ENCODE results near the gene PIP5K1B. TPM values are rescaled to one million over a fixed set of nuclear protein-coding genes. Genes with fewer than 3 reads are reported as not detected.

PIP5K1B gene
- polyA plus RNA-seq, 4 donors, result 7.6 to 8.5 (median 8.0) TPM

DNA sequence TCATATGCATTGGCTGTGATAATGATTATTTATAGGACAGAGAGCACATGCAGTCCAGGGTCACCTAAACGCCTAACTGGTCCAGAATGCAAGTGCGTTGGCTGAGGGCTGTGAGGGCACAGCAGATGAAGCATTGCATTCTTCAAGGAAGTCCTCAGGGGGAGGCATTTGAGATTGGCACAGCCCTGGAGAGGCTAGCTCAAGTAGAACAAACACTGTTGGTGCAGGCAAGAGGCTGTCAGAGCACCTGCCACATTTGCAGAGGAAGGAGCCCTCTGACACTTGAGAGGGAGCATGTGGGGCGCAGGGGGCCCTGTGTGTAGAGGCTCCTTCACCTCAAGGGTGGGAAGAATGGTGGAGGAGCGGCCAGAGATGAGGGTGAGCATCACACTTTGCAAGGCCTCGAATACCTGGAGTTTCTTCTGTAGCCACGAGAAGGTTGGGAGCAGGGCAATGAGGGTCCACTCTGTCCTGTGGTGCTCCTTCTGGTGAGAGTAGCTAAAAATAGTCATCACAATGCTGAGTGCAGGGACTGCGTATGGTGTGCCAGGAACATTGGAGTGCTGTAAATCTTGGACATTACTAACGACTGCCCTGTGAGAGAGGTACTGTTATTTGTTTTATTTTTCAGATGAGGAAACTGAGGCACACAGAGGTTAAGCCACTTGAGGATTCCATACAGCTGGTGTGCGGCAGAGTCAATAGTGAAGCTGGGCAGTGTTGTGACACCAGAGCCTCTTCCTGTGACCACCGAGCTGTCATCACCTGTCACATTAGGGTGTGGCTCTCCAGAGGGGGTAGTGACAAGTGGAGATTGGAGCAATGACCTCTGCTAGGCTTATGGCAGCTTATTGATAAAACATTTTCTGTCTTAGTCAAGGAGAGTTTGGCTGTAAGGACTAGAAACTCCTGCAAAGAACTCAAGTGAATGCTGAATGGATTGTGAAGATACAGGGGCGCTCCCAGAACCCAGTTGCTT lies 100.2 kb downstream of the PIP5K1B start:
- DNase-seq (ENCODE audit: low read depth in 4 of 4, low spot score in 3 of 4), result no peak

DNA sequence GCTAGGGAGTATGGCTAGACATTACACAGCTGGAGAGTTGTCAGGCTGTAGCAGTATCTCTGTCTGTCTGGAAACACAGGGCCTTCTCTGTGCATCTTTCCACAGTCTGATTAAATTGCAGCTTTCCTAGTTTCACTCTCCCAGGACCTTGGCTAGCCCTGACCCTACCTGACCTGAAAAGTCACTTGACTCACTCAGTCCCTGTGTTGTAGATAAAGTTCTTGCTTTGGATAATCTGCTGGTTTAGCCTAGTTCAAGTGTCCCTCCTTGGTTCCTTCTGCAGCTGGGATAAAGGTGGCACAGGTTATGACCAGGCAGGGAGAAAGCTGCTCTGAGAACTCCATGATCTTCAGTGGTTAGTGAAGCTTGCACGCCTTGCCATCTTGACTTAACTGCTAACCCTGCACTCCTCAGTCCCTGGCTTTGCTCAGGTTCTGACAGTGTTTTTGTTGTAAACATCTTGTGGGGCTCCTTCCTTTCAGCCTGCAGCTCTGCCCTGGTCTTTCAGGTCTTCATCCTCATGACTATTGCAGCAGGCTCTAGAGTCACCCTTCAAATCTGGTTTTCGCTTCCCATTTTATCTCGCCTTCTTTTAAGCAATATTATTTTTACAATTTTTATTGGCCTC lies 101.0 kb downstream of the PIP5K1B start:
- no peak for DNase-seq (ENCODE audit: low read depth in 4 of 4, low spot score in 3 of 4)

DNA sequence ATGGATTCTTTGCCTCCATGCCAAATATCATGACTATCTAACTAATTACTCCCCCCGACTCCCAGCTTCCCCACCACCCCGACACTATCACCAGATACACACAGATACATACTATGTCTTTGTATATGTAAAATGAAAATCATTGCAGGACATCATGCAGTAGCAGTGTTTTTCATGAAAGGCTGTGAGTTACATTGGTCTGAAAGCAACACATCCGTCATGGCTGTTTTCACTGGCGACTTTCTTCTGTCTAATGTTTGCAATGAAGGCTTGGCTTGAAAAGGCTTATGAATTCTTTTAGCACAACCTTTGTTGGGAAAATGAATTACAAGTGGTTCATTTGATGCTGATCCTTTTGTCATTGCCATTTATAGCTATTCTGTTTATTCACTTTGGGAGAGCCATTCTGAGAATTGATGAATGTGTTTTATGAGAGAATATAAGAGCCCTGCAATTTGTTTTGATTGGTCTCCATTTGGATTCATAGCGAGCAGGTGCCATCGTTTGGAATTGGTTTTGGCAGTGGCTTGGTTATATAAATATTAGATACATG lies 103.4 kb downstream of the PIP5K1B start:
- no peak for DNase-seq (ENCODE audit: low read depth in 4 of 4, low spot score in 3 of 4)

DNA sequence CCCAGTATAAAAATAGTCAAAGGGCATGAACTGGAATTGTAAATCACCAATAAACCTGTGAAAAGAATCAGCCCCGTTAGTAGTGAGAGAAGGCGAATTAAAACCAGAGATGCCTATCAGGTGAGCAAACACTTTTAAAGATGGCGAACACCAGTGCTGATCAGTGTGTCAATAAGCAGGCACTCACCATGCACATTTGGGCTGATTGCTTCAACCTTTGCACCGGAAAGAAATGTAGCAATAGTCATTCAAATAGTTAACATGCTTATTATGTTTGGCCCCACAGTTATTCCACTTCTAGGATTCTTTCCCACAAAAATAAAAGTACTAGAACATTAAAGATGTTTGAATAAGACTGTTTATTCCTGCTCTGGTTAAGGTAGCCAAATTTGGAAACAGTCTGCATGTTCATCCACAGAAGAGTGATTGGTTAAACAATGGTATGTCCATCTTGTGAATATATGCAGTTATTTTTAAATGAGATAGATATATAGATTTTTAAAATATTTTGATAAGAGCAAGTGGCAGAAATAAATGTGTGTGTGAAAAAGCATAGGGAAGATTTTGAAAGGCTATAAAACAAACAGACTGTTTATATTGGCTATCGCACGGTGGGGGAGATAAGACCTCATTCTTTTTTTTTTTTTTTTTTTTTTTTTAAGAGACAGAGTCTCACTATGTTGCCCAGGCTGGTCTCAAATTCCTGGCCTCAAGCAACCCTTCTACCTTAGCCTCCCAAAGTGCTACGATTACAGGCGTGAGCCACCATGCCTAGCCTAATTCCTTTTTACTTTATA lies 112.2 kb downstream of the PIP5K1B start:
- no peak for DNase-seq (ENCODE audit: low read depth in 4 of 4, low spot score in 3 of 4)

DNA sequence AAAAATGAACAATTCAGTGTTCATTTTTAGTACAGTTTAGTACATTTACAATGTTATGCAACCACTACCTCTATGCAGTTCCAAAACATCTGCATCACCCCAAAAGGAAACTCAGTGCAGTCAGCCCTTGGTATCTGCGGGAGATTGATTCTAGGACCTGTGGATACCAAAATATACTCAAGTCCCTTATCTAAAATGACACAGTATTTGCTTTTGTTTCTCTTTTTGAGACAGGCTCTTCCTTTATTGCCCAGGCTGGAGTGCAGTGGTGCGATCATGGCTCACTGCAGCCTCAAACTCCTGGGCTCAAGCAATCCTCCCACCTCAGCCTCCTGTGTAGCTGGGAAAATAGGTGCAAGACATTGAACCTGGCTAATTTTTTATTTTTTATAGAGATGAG lies 114.0 kb downstream of the PIP5K1B start:
- DNase-seq (ENCODE audit: low read depth in 4 of 4, low spot score in 3 of 4), result no peak

DNA sequence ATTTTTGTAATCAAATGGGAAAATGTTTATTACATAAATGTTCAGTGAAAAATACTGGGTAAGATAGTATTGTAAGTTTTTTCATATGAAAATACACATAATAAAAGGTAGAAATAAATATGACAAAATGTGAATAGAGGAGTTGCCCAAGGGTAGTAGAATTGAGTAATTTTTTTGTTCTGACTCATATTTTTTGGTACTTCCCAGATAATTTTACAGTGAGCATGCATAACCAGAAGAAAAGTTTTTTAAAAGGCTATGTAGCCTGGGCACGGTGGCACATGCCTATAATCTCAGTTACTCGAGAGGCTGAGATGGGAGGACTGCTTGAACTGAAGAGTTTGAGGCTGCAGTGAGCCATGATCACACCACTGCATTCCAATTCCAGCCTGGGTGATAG lies 116.9 kb downstream of the PIP5K1B start:
- DNase-seq (ENCODE audit: low read depth in 4 of 4, low spot score in 3 of 4), result no peak

DNA sequence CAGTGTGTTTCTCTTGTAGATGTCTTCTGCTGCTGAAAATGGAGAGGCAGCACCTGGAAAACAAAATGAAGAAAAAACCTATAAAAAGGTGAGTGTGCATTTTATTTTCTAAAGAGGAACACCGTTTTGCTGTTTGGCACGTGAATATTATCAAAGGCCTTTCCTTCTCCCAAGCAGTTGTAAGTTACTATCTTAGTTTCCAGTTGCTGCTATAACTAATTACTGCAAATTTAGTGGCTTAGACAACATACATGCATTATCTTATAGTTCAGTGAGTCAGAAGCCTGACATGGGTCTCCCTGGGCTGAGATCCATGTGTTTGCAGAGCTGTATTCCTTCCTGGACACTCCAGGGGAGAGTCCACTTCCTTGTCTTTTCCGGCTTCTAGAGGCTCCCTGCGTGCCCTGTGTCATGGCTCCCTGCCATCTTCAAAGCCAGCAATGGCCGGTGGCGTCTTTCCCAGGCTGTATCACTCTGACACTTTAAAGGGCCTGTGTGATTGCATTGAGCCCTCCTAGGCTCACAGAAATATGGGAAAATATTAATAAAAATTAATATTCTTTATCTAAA lies 117.6 kb downstream of the PIP5K1B start:
- no peak for DNase-seq (ENCODE audit: low read depth in 4 of 4, low spot score in 3 of 4)

DNA sequence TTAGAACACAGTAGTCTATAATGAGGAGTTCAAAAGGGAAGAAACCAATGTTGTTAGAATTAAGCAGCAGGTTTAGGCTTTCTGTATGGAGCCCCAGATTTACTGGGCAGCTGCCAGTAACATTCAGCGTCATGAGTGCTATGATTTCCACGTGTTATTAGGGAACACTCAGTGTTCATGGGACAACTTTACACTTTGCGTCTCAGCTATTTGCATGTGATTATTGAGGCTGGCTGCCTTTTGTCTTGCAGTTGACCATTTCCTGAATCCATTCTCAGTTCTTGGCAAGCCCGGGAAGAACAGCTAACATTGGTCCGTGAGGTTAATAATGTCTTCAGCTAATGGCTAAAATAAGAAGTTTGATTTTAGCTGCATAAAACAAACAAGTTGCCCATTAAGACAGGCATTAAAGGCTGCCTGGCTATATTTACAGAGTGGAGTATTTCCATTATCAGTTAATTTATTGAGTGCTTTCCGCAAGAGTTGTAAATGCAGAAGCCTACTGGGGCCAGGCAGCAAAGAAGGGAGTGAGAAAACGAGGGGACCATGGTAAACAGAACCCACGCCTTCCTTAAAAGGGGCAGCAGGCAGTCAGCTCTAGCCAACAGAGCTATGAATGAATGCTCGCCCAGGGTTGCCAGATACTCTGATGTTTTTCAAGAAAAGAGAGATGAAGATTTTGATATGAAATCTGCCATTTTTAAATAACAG lies 120.9 kb downstream of the PIP5K1B start:
- no peak for DNase-seq (ENCODE audit: low read depth in 4 of 4, low spot score in 3 of 4)

DNA sequence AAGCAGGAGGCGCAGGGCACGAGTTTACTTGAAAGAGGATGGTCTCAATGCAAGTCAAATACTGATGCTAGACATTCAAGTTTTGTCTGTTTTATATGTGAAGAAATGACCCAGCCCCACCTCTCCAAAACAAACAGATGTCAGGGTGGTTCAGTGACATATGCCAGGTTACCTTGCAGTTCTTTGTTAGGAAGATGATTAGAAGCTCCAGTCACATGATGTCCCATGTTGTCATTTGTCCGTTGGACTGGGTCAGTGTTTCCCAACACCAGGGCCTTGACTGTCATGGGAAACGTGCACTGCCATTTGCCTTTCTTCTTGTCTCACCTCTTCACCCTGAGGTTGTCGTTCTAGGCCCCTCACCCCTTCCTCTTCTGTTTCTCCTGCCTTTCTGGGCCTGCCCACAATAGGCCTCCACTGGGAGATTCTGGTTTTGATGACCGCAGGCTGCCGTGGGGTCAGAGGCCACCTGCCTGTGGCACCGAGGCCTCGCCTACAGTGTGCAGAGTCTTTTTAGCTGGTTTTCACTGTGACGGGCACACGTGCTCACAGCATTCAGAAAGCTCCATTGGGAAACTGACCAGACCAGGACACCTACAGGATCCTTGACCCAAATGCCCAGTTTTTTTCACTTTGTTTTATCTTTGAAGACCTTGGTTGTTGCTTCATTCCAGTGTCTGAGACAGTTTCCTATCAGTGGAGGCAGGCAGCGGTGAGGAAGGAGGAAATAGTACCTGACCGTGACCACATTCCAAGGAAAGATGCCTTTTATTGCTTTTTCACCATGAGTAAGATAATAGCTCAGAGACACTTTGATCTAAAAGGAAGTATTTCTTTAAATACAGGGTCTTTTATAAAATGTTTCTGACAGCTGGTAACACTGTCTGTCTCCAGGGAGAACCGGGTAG lies 123.1 kb downstream of the PIP5K1B start:
- DNase-seq (ENCODE audit: low read depth in 4 of 4, low spot score in 3 of 4), result no peak

DNA sequence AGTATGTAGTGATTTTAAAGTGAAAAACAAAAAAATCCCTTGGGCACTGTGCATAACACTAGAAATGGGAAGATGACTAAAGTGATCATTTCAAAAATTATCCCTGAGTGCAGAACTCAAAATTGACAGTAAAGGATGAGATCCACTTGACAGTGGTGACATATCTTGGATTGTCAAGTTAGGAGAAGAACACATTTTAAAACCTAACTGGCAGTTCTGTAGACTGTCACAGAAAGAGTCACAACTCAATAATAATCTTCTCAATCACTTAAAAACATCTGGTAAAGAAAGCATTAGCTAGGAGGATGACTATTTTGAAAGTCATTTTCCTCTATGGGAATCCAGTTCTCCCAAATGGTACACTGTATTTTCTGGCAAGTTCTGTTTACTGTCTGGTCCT lies 127.1 kb downstream of the PIP5K1B start:
- no peak for DNase-seq (ENCODE audit: low read depth in 4 of 4, low spot score in 3 of 4)

DNA sequence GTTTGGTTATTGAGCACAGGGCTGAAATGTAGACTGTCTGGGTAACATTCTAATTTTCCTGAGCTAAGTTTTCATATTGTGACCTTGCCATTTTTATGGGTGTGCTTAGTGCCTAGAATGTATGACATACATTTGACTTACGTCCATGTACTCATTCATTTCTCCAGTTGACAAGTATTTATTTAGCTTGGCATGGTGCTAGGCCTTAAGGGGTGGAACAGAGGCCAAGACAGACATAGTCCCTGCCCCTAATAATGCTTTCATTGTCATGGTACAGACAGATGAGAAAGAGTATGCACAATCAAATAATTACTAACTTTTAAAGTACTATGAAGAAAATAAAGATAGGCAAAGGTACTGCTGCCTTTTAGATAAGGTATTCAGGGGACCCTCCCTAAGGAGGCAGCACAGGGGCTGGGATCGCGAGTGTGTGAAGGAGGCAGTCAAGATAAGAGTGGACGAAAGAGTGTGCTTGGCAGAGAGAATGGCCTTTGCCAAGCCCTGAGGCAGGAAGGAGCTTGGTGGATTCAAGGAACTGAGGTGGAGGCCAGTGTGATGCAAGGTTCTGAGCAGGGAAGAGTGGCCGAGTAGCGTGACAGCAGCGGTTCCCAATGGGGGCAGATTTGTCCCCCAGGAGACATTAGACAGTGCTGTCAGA lies 128.0 kb downstream of the PIP5K1B start:
- DNase-seq (ENCODE audit: low read depth in 4 of 4, low spot score in 3 of 4), result no peak

DNA sequence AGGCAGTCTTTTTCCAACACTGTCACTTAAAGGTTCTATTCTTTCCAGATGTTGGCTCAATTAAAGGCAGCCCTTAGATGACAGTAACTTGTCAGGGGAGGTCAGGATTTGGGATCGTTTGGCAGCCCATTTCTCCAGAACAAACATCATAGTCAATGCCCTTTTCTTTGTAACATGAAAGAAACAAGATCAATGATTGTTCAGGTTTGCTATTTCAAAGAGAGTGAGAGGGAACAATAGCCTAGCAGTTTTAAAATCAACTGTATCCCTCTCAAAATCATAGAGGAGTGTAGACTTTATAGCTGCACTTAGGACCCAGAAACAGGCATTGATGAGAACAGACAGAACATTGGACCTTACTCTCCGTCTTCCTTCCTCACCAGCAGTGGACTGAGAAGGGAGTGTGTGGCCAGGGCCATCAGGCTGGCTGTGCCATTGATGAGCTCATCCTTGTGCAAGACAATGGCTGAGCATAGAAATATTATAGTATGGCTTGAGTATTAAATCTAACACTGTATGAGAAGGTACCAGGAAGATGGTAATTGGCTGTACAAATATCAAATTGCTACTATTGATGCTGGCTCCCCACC lies 130.0 kb downstream of the PIP5K1B start:
- DNase-seq (ENCODE audit: low read depth in 4 of 4, low spot score in 3 of 4), result no peak

DNA sequence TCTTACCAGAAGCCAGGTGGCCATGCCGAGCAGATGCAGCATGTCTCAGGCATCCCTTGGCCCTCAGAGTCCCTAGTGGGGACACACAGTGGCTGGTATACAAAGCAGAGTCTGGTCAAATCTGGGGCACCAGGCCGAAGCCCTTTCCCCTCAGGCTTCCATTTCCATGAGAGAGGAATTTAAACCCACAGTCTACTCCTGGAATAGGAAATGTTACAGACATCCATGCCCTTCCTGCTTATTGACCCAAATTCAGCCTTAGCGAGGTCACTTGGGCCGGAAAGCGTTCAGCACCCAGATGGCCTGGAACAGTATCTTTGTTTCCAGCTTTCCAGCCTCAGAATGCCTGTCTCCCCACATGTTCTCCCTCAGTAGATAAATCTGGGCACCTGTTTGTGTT lies 131.7 kb downstream of the PIP5K1B start:
- DNase-seq (ENCODE audit: low read depth in 4 of 4, low spot score in 3 of 4), result no peak

DNA sequence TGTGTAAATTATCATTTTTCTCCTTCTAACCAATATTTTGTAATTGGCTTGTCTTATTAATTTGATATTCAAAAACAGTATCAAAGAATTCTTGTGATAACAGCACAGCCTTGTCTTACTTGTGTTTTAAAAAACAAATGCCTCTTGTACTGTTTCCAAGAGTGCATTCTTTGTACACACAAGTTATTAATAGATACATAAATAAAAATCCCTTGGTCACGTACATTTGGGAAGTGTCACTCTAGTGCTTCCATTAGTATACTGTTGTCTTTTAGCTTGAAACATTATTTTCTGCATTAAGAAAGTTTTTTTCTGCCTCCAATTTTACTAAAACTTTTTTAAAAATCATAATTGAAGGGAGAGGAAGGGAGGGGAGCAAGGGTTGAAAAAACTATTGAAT lies 133.2 kb downstream of the PIP5K1B start:
- no peak for DNase-seq (ENCODE audit: low read depth in 4 of 4, low spot score in 3 of 4)

DNA sequence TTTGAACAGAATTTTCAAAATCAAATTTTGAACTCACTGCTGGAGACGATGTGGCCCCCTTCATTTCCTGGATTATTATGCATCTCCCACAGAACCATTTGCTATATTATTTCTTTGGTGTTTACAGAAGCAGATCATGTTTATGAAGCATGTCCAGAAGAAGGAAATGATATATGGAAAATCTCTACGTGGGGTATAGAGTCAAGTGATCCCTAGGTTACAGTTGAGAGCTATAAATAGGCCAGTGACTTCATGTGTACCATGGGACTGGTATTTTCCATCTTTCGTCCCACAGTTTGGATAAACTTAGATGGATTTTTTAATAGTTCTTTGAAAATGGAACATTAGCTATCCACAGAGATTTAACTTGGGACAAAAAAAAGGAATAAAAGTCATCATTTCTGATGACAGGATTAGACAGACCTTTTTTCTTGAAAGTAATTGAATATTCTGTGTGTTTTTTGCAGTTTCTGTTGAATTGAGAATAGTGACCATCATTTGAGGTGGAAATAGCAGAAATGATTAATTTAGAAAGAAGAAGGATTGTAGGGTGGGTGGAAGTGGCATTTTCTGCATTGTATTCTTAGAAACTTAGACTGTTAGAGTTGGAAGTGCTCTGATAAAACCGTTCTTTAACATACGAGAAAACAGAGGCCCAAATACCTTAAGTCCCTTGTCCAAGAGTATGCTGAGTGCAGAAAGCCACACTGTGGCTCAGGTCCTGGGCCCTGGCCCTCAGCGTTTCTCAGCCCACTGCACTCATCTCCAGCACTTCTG lies 136.4 kb downstream of the PIP5K1B start:
- DNase-seq (ENCODE audit: low read depth in 4 of 4, low spot score in 3 of 4), result no peak

DNA sequence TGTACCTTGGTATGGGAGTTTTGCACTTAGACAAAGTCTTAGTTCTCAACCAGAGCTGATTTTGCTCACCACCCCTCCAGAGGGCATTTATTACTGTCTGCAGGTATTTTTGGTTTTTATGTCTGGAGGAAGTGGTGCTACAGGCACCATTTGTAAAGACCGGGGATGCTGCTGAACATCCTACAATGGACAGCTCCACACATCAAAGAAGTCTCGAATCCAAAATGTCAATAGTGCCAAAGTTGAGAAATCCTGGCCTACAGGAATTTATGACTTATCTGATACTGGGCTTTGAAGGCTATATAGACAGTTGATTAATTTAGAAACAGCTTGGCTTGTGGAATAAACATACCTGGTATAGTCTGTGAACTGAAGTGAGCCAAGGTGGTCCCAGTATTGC lies 137.5 kb downstream of the PIP5K1B start:
- DNase-seq (ENCODE audit: low read depth in 4 of 4, low spot score in 3 of 4), result no peak

DNA sequence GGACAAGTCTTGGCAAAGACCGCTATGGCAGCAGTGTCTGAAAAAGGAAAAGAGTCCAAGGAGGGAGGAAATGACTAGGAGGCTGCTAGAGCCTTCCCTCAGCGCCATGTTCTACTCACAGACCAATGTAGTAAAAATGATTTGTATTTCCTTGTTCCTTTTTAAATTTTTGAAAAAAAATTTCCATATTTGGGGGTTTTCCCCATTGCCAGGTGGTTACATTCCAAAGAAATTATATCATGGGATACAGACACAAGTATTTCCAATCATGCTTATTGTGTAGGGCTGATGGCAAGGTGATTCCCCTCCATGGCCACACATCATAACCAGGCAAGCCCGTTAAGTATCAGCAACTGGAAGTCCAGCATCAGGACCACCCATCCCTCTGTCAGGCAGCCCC lies 138.2 kb downstream of the PIP5K1B start:
- DNase-seq (ENCODE audit: low read depth in 4 of 4, low spot score in 3 of 4), result no peak

Data from right renal pelvis (tissue), 4 donors.